Fibroblast of pulmonary artery (primary cell): ENCODE data around the gene AP1S3.
"Not testable (repeated sequence)": the region's sequence is repeated elsewhere in the genome, so short reads cannot be mapped to it uniquely, and the experiment has no call there.

Source experiments
- DNase-seq: peaks from one replicate; pipeline ENCODE4 v3.0.0-alpha.2; 2010; ENCODE audit warnings: low read depth
- H3K4me3 ChIP-seq: replicated peaks from 2 replicates; pipeline ENCODE4 v1.5.1; 2011; ENCODE audit warnings: low read depth, mild to moderate bottlenecking, control low read depth, low read length, moderate library complexity
- CTCF ChIP-seq: IDR thresholded peaks from 2 replicates; pipeline ENCODE4 v1.5.1; 2011; ENCODE audit warnings: mild to moderate bottlenecking, control low read depth, low read length, inconsistent platforms; ENCODE audit errors: missing control alignments

Gene AP1S3

GRCh38 chr2:223824301-223824700 lies 13.1 kb downstream of the AP1S3 start:
- no peak for DNase-seq
- TF ChIP-seq CTCF: no peak
- no peak overlapping the region for H3K4me3 ChIP-seq

GRCh38 chr2:223822818-223823217 lies 14.6 kb downstream of the AP1S3 start:
- no peak for TF ChIP-seq CTCF
- DNase-seq: no peak
- H3K4me3 ChIP-seq: no peak overlapping the region

GRCh38 chr2:223820549-223820948 lies 16.8 kb downstream of the AP1S3 start:
- DNase-seq: peak; percentile 61
- no peak for TF ChIP-seq CTCF
- no peak overlapping the region for H3K4me3 ChIP-seq

- no peak for DNase-seq
- H3K4me3 ChIP-seq: no peak overlapping the region
- TF ChIP-seq CTCF: no peak
Measured at GRCh38 chr2:223819891-223820290, 17.5 kb downstream of the AP1S3 start.

- H3K4me3 ChIP-seq: no peak overlapping the region
- TF ChIP-seq CTCF: no peak
- DNase-seq: peak; percentile 40
Measured at GRCh38 chr2:223815884-223816570, 21.4 kb downstream of the AP1S3 start.

GRCh38 chr2:223815186-223815883 lies 22.0 kb downstream of the AP1S3 start:
- DNase-seq: peak; percentile 92
- H3K4me3 ChIP-seq: no peak overlapping the region
- TF ChIP-seq CTCF: no peak

- DNase-seq, H3K4me3 ChIP-seq: not testable (repeated sequence)
Measured at GRCh38 chr2:223814764-223815163, 22.6 kb downstream of the AP1S3 start.
